Heart left ventricle (tissue), 13 donors: ENCODE results near the gene UNC80.

Experiments used
- POLR2A ChIP-seq, 2 donors: fragments of 450-650 bp; IDR thresholded peaks; one replicate each; pipeline ENCODE4 v1.6.1; 2017; ENCODE audit warnings: antibody characterized with exemption in 2 of 2, mild to moderate bottlenecking in 2 of 2, moderate library complexity in 2 of 2
- TF ChIP-seq, protein P1 (sequence below), 12 donors: fragments of 200-600 bp; sonication (generic) in 4 of 12; IDR thresholded peaks; one replicate each; pipeline versions ENCODE4 v1.5.0 to v1.8.0; 2018 to 2022; ENCODE audit warnings: antibody characterized with exemption in 12 of 12, mild to moderate bottlenecking in 5 of 12
- donor health status: ischemic (EF 13 %, LVEDD 7.1; RV severe dilation, severe dysfunction).
- donor health status: DM: no; HTN: yes; CAD: no.
- donor health status: DM: no; HTN: no; CAD: no.
- donor health status: ischemic (EF 25% LVEDD 6.9; RV normal size, moderate dysfunction).
- donor health status: ischemic (EF 25% LVEDD 5.7; RV mildly dilated, moderate dysfunction).
- donor health status: ischemic (EF 35%, LVEDD 5.7; RV mildly dilated, moderate dysfunction).
- donor health status: nonischemic (EF 11% LVEDD 7.7; RV severe dilation, severe dysfunction).
- donor health status: DM: yes; HTN: yes; CAD: no.
- donor health status: PGD.
- donor health status: ischemic (EF 29% LVEDD 5.4; RV normal size, mild dysfunction).
- donor health status: nonischemic (EF 23%, LVEDD 6.1; RV moderate dilation, normal function).

GRCh38 chr2:209958016-209958415 is 186.4 kb downstream of the UNC80 start:
- no peak for TF ChIP-seq POLR2A (IDR thresholded peaks at IDR 0.05)
- TF ChIP-seq, protein P1, sequence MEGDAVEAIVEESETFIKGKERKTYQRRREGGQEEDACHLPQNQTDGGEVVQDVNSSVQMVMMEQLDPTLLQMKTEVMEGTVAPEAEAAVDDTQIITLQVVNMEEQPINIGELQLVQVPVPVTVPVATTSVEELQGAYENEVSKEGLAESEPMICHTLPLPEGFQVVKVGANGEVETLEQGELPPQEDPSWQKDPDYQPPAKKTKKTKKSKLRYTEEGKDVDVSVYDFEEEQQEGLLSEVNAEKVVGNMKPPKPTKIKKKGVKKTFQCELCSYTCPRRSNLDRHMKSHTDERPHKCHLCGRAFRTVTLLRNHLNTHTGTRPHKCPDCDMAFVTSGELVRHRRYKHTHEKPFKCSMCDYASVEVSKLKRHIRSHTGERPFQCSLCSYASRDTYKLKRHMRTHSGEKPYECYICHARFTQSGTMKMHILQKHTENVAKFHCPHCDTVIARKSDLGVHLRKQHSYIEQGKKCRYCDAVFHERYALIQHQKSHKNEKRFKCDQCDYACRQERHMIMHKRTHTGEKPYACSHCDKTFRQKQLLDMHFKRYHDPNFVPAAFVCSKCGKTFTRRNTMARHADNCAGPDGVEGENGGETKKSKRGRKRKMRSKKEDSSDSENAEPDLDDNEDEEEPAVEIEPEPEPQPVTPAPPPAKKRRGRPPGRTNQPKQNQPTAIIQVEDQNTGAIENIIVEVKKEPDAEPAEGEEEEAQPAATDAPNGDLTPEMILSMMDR (IDR thresholded peaks at IDR 0.05), result no peak
